Measurements from ENCODE around the gene PARD3. TPM values are rescaled to one million over a fixed set of nuclear protein-coding genes. Genes with fewer than 3 reads are reported as not detected.
A peak's percentile ranks its signal among the peaks of the same experiment; 100 is the strongest.

PARD3 gene
- total RNA-seq, 6 experiments from 2014 or later = 19.1 to 27.8 (median 22.0) TPM

- TF ChIP-seq, protein P1, sequence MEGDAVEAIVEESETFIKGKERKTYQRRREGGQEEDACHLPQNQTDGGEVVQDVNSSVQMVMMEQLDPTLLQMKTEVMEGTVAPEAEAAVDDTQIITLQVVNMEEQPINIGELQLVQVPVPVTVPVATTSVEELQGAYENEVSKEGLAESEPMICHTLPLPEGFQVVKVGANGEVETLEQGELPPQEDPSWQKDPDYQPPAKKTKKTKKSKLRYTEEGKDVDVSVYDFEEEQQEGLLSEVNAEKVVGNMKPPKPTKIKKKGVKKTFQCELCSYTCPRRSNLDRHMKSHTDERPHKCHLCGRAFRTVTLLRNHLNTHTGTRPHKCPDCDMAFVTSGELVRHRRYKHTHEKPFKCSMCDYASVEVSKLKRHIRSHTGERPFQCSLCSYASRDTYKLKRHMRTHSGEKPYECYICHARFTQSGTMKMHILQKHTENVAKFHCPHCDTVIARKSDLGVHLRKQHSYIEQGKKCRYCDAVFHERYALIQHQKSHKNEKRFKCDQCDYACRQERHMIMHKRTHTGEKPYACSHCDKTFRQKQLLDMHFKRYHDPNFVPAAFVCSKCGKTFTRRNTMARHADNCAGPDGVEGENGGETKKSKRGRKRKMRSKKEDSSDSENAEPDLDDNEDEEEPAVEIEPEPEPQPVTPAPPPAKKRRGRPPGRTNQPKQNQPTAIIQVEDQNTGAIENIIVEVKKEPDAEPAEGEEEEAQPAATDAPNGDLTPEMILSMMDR (IDR thresholded peaks at IDR 0.05) = no peak
- TF ChIP-seq POLR2A (IDR thresholded peaks at IDR 0.05) = no peak
- no peak for DNase-seq
- Histone ChIP-seq H3K36me3 (no peaks in the 10 kb centered on the region), H3K4me3 (no peak overlapping the region), H3K27me3 (no peaks in the 10 kb centered on the region), H3K9me3 (no peaks in the 10 kb centered on the region), H3K27ac (no peak overlapping the region), H3K4me1 (no peaks in the 10 kb centered on the region)
- intact Hi-C loops (cut with DNase I) = no loop called here
- ATAC-seq = no peak
Measured at GRCh38 chr10:34859170-34859569, 44.1 kb upstream of the PARD3 start.

GRCh38 chr10:34858003-34858402, 42.9 kb upstream of the PARD3 start:
- DNase-seq = no peak
- Histone ChIP-seq H3K27me3 (no peaks in the 10 kb centered on the region), H3K27ac (no peak overlapping the region), H3K36me3 (no peaks in the 10 kb centered on the region), H3K4me1 (no peaks in the 10 kb centered on the region), H3K9me3 (no peaks in the 10 kb centered on the region), H3K4me3 (no peak overlapping the region)
- WGBS (ENCODE audit: insufficient coverage, low coverage, low lambda C conversion rate, missing lambda C conversion rate) = 40% methylated on average over 5 of the region's 8 CpGs
- TF ChIP-seq, protein P1 (IDR thresholded peaks at IDR 0.05) = no peak
- TF ChIP-seq POLR2A (IDR thresholded peaks at IDR 0.05) = no peak
- no peak for ATAC-seq
- intact Hi-C loops (cut with DNase I) = no loop called here

DNA sequence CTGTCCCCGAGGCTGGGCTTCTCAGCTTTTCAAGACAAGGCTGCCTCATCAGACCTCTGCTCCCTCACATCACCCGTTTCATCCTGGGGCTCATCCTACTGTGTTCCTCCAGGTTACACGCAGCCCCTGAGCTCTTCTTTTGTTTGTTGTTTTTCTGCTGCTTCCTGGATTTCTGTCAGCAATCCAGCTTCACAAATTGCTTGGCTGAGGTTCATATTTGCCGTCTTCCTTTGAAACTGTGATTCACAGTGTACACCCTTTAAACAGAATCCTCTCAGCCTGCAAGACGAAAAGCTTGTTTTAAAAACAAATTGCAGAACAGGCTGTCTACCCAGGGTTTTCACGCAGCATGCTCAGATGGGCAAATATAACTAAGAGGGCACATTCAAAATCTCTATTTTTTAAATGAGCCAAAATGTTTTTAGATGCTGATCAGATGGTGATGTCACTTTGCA, 39.1 kb upstream of the PARD3 start:
- Histone ChIP-seq H3K4me1 (no peaks in the 10 kb centered on the region), H3K27me3 (no peaks in the 10 kb centered on the region), H3K4me3 (no peak overlapping the region), H3K36me3 (no peaks in the 10 kb centered on the region), H3K27ac (no peak overlapping the region), H3K9me3 (no peaks in the 10 kb centered on the region)
- TF ChIP-seq POLR2A (IDR thresholded peaks at IDR 0.05) = no peak
- TF ChIP-seq, protein P1 (IDR thresholded peaks at IDR 0.05) = no peak
- WGBS (ENCODE audit: insufficient coverage, low coverage, low lambda C conversion rate, missing lambda C conversion rate) = 21% methylated on average over 6 of the region's 6 CpGs
- peak in 3 of 4 donors; percentile 36 to 66 (median 50) for ATAC-seq
- intact Hi-C loops (cut with DNase I) = no loop called here
- no peak for DNase-seq

DNA sequence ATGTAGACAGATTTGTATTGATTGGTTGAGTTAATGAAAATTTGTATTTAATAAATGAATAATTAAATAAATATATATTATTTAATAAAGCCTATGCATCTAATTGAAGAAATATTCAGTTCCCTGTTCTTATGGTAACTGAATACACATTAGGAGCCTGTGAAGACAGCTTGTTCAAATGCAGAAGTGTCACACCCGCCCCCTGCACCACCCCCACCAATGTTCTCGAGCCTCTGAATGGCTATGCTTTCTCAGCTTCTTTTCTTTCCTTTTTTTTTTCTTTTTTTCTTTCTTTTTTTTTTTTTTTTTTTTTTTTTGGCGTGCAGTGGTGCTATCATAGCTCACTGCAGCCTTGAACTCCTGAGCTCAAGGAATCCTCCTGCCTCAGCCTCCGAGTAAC, 38.3 kb upstream of the PARD3 start:
- 60% methylated on average over 4 of the region's 4 CpGs for WGBS (ENCODE audit: insufficient coverage, low coverage, low lambda C conversion rate, missing lambda C conversion rate)
- Histone ChIP-seq H3K27ac (no peak overlapping the region), H3K4me3 (no peak overlapping the region), H3K27me3 (no peaks in the 10 kb centered on the region), H3K4me1 (no peaks in the 10 kb centered on the region), H3K36me3 (no peaks in the 10 kb centered on the region), H3K9me3 (no peaks in the 10 kb centered on the region)
- intact Hi-C loops (cut with DNase I) = no loop called here
- TF ChIP-seq POLR2A (IDR thresholded peaks at IDR 0.05) = no peak
- TF ChIP-seq, protein P1 (IDR thresholded peaks at IDR 0.05) = no peak
- ATAC-seq = no peak
- DNase-seq = no peak

GRCh38 chr10:34850558-34850957, 35.5 kb upstream of the PARD3 start:
- TF ChIP-seq, protein P1 (IDR thresholded peaks at IDR 0.05) = no peak
- no peak for TF ChIP-seq POLR2A (IDR thresholded peaks at IDR 0.05)
- intact Hi-C loops (cut with DNase I) = no loop called here
- Histone ChIP-seq H3K36me3 (no peaks in the 10 kb centered on the region), H3K4me3 (no peak overlapping the region), H3K4me1 (no peaks in the 10 kb centered on the region), H3K9me3 (no peaks in the 10 kb centered on the region), H3K27me3 (no peaks in the 10 kb centered on the region), H3K27ac (no peak overlapping the region)
- WGBS (ENCODE audit: insufficient coverage, low coverage, low lambda C conversion rate, missing lambda C conversion rate) = 80% methylated on average over 3 of the region's 3 CpGs
- ATAC-seq = no peak
- DNase-seq = no peak
